Mesothelial cell of epicardium (in vitro differentiated cells): Measurements from ENCODE around the gene MCUB. TPM values are rescaled to one million over a fixed set of nuclear protein-coding genes. Genes with fewer than 3 reads are reported as not detected.
A peak's percentile ranks its signal among the peaks of the same experiment; 100 is the strongest.

Source experiments
- DNase-seq, 2 experiments: peaks; one replicate each; pipeline ENCODE4 v3.0.0; 2021; ENCODE audit warnings: low spot score in 2 of 2; ENCODE audit not compliant: unreplicated experiment in 2 of 2
- H3K27ac Mint-ChIP-seq: 2 replicates; pipeline ENCODE4 v1.8.0; 2021; ENCODE audit warnings: mixed read lengths
- H3K27me3 Mint-ChIP-seq: 2 replicates; pipeline ENCODE4 v1.8.0; 2021; ENCODE audit warnings: low read depth, mixed read lengths
- H3K36me3 Mint-ChIP-seq: 2 replicates; pipeline ENCODE4 v1.8.0; 2021; ENCODE audit warnings: mixed read lengths
- H3K4me1 Mint-ChIP-seq: 2 replicates; pipeline ENCODE4 v1.8.0; 2021; ENCODE audit warnings: mixed read lengths
- H3K4me3 Mint-ChIP-seq: 2 replicates; pipeline ENCODE4 v1.8.0; 2021; ENCODE audit warnings: mild to moderate bottlenecking, moderate library complexity, mixed read lengths
- H3K9me3 Mint-ChIP-seq: 2 replicates; pipeline ENCODE4 v1.8.0; 2021; ENCODE audit warnings: mixed read lengths
- total RNA-seq: library from RNA; stranded (reverse); gene quantifications from 3 replicates; pipeline ENCODE4 v1.2.1, GENCODE V29; 2021
- TF ChIP-seq, protein P1 (sequence below): fragments of 200-600 bp; sonication (generic); IDR thresholded peaks from one replicate; pipeline ENCODE4 v1.5.0; 2021; ENCODE audit warnings: antibody characterized with exemption; ENCODE audit not compliant: unreplicated experiment

The MCUB gene
- total RNA-seq, 1 donor from 2014 or later: 3.0 TPM

- DNase-seq: no peak
- no peaks in the 10 kb centered on the region for H3K9me3 Mint-ChIP-seq
- no peak overlapping the region for H3K4me3 Mint-ChIP-seq
- peak overlapping the region; percentile 70 for H3K27ac Mint-ChIP-seq
- H3K4me1 Mint-ChIP-seq: peaks cover 17% of the 10 kb centered on the region
- H3K36me3 Mint-ChIP-seq: peaks cover 43% of the 10 kb centered on the region
- no peaks in the 10 kb centered on the region for H3K27me3 Mint-ChIP-seq
- TF ChIP-seq, protein P1, sequence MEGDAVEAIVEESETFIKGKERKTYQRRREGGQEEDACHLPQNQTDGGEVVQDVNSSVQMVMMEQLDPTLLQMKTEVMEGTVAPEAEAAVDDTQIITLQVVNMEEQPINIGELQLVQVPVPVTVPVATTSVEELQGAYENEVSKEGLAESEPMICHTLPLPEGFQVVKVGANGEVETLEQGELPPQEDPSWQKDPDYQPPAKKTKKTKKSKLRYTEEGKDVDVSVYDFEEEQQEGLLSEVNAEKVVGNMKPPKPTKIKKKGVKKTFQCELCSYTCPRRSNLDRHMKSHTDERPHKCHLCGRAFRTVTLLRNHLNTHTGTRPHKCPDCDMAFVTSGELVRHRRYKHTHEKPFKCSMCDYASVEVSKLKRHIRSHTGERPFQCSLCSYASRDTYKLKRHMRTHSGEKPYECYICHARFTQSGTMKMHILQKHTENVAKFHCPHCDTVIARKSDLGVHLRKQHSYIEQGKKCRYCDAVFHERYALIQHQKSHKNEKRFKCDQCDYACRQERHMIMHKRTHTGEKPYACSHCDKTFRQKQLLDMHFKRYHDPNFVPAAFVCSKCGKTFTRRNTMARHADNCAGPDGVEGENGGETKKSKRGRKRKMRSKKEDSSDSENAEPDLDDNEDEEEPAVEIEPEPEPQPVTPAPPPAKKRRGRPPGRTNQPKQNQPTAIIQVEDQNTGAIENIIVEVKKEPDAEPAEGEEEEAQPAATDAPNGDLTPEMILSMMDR: no peak
Observed at GRCh38 chr4:109735566-109736365, 175.7 kb downstream of the MCUB start.

Other genes with a start within 250 kb of the MCUB start
- gene SEC24B, start 126.4 kb upstream of the MCUB start, total RNA-seq: 50.7 to 53.6 TPM (median 52.7 TPM) in 3 replicates
- 36.7 to 38.2 TPM (median 37.3 TPM) in 3 replicates for gene CASP6, start 143.2 kb downstream of the MCUB start, total RNA-seq
- gene PLA2G12A, start 169.8 kb downstream of the MCUB start, total RNA-seq: 49.7 to 53.8 TPM (median 51.0 TPM) in 3 replicates
- gene CFI, start 241.8 kb downstream of the MCUB start, total RNA-seq: 485 to 506 TPM (median 505 TPM) in 3 replicates